Keratinocyte (primary cell): Measurements from ENCODE around the gene TIAM1.

ENCODE experiments used
- EZH2 ChIP-seq: IDR thresholded peaks from one replicate; pipeline ENCODE4 v1.6.1; 2012; ENCODE audit warnings: inconsistent platforms, mild to moderate bottlenecking, low read length, moderate library complexity
- TF ChIP-seq, protein P1 (sequence below), 3 experiments: IDR thresholded peaks in 1 of 3; conservative IDR thresholded peaks in 1 of 3; optimal IDR thresholded peaks in 1 of 3; 2 replicates in 2 of 3; 3 replicates in 1 of 3; pipeline versions ENCODE3 to v1.5.1; 2011; ENCODE audit warnings: low read length in 3 of 3, mild to moderate bottlenecking in 3 of 3, moderate library complexity in 2 of 3, control low read depth in 1 of 3, inconsistent platforms in 1 of 3; ENCODE audit not compliant: insufficient read depth in 2 of 3; ENCODE audit errors: extremely low read depth in 1 of 3

DNA sequence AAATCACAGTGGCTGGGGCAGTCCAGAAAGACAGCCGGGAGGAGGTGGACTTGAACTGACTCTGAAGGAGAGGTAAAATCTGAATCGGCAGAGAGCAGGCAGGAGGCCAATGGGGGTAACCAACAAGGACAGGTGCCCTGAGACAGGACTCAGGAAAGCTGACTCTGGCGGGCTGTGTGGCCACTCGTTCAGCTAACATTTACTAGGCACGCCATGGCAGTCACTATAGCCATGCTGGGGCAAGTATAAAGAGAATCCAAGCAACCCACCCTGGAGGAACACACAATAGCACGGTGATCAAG lies 7.4 kb downstream of the TIAM1 start:
- TF ChIP-seq, protein P1, sequence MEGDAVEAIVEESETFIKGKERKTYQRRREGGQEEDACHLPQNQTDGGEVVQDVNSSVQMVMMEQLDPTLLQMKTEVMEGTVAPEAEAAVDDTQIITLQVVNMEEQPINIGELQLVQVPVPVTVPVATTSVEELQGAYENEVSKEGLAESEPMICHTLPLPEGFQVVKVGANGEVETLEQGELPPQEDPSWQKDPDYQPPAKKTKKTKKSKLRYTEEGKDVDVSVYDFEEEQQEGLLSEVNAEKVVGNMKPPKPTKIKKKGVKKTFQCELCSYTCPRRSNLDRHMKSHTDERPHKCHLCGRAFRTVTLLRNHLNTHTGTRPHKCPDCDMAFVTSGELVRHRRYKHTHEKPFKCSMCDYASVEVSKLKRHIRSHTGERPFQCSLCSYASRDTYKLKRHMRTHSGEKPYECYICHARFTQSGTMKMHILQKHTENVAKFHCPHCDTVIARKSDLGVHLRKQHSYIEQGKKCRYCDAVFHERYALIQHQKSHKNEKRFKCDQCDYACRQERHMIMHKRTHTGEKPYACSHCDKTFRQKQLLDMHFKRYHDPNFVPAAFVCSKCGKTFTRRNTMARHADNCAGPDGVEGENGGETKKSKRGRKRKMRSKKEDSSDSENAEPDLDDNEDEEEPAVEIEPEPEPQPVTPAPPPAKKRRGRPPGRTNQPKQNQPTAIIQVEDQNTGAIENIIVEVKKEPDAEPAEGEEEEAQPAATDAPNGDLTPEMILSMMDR (optimal IDR thresholded peaks at IDR 0.05 in 1 of 3, IDR thresholded peaks at IDR 0.05 in 1 of 3, conservative IDR thresholded peaks at IDR 0.05 in 1 of 3; ENCODE audit: extremely low read depth in 1 of 3, insufficient read depth in 2 of 3, low read length in 3 of 3) = no peak
- no peak for TF ChIP-seq EZH2
